Skin of body (tissue), 2 donors: ENCODE results near the gene HSPA12B. TPM values are rescaled to one million over a fixed set of nuclear protein-coding genes. Genes with fewer than 3 reads are reported as not detected.

Experiments used
- DNase-seq: peaks from one replicate; lab custom pipeline; 2025; lab: John Stamatoyannopoulos, UW
- total RNA-seq: library from RNA; depleted of rRNA; stranded (reverse); fragments of >200 nt; gene quantifications from one replicate; pipeline ENCODE4 v1.2.3, GENCODE V29; 2014

Gene HSPA12B
- total RNA-seq, 1 donor from 2014 or later = 14.0 TPM

DNA sequence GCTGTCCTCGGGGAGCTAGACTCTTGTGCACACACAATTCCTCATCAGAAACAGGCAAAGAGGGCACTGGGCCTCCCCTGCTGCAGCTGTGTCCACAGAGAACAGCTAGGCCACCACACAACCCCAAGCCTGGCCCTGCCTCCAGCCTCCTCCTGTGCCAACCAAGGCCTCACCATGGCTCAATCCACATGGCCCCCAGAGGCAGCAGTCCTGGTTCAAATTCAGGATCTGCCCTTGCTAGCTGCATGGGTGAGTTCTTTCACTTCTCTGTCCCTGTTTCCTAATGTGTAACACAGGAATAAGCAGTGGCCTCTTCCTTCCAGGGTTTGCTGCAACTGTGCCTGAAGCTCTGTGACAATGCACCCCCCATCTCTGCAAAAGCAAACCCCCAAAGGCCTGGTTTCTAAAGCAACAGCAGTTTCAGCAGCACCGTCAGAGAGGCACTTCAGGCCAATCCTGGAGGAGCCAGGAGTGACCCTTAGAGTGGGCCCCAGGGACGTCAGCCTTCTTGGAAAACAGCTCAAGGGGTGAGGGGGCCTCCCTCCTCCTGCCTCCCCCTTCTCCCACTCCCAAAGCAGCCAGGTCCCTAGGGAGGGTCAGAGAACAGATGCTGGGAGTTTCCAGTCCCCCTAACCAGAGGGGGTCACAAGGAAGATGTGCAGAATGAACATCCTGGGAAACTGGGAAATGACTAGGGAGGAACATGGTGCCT lies 32.8 kb downstream of the HSPA12B start:
- no peak for DNase-seq

GRCh38 chr20:3766422-3767109 lies 34.1 kb downstream of the HSPA12B start:
- no peak for DNase-seq

DNA sequence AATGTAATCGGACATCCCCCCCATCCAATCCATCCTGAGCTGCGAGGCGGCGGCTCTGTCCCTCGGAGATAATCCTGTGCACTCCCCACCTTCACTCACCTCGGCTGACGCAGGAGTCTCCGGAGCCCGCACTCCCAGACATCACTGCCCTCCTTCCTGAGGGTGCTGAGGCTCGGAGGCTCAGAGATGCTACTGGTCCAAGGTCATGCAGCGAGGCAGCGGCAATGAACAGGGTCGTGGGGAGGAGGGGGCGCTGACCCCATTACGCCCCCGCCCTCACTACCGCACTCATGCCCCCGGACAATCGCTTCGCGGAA lies 34.6 kb downstream of the HSPA12B start:
- DNase-seq = no peak

DNA sequence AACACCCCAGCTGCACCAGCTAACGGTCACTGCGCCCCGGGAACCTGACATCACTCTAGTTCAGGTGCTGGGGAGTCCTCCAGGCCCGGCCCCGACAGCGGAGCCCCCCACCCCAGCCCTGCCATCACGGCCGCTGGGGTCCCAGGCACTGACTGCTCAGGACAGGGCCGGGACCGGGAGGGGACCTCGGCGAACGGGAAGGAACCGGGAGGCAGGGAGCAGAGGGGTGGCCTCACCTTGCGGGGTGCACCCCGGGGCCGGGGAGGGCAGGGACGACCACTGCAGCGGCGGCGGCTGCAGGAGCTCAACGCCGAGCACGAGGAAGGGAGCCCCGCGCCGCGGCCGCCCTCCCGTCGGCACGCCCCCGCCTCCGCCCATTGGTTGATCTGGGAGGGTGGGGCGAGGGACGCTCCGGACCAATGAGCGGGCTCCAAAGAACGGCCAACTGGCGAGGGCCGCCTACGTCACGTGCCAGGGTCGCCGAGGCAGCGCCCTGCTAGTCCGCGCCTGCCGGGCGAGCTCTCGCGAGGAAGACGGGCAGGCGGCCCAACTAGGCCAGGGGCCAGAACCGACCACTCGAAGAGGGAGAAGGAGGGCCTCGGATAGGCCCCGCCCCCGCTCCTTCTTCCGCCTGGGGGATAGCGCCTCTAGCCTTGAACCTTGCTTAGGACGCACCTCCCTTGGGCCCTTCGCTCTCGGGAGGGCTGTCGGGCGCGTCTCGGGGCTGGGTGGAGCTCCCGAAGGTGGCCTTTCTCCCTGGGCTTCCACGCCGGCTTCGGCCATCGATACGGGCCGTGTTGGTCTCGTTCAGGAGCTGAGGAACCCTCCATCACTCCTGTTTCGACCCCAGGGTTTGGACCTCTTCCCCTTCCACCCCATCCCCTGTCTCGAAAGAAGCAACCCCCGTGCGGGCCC lies 35.2 kb downstream of the HSPA12B start, which contains the start of gene ADISSP:
Gene ADISSP, minus strand, starts transcription at position 327 of the 915 bp plus-strand sequence. CDS start 7,653 bp downstream, outside the sequence.
- peak; percentile 95 for DNase-seq

GRCh38 chr20:3768342-3769130 lies 36.1 kb downstream of the HSPA12B start:
- peak; percentile 66 for DNase-seq

GRCh38 chr20:3771552-3772058 lies 39.1 kb downstream of the HSPA12B start:
- DNase-seq = no peak

DNA sequence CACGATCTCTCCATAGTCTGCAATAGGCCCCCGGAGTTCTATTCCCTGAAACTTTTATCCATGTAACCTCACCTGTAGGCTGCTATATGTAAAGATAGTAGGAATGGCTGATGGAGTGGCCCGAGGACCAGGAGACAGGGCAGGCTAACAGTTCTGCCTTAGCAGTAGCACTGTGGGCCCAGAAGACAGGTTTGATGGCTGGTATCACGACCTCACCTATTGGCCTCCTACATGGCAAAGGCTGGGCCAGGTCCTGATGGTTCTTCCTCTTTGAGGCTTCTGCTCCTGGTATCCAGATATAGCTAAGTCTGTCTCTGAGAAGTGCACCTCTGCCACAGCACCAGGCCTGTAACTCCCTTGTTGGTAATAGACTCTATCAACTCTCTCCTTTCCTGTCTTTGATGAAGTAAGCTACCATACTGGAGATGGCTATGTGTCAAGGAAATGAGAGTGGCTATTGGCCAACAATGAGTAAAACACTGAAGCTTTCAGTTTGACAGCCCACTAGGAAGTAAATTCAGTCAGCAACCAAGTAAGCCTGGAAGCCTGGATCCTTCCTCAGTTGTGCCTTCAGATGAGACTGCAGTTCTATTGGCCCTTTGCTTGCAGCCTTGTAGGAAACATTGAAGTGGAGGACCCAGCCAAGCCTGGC lies 43.1 kb downstream of the HSPA12B start:
- no peak for DNase-seq

- no peak for DNase-seq
These were observed 44.9 kb downstream of the HSPA12B start for GRCh38 chr20:3777381-3777715.

DNA sequence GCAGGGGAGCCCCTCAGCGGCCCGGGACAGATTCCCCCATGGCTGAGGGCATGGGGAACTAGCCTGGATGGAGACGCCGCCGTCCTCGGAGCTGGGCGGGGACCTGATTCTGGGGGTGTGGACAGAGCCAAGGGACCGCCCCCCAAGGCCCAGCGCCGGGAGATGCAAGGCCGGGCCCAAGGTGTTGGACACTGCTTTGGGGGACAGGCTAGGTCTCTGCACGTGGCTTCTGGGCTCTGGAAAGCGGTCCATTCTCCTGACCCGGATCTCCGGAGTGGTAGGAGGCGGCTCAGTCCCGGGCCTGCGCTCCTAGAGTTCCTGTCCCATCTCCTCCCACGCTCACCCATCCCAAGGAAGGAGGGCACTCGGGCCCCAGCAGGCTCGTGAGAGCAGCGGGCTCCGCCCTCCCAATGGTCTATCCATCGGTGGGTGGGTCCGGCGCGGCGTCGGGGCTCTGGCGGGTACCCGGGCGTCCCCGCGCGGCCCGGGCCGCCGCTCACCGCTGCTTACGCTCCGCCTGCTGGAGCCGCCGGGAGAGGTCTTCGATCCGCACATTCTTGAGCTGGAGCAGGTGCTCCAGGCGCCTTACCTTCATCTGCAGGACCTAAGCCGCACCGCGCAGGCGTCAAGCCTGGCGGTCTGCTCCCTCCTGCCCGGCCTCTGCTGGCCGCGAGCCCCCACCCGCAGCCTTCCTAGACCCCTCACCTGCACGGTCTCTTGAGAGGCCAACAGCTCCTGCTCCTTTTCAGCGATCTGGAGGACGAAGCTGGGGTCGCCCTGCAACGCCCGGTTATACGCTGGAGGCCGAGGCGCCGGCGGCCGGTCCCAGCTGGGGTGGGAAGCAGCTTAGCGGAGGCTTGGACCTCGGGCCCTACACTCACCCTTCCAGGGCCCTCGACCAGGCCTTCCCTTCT lies 45.5 kb downstream of the HSPA12B start:
- no peak for DNase-seq

GRCh38 chr20:3778976-3779375 lies 46.5 kb downstream of the HSPA12B start:
- DNase-seq = no peak

GRCh38 chr20:3781153-3781910 lies 48.8 kb downstream of the HSPA12B start, which contains the start of gene SPEF1:
SPEF1 (minus strand) TSS chr20:3781448; CDS start chr20:3781287, 161 bp downstream.
- DNase-seq = peak; percentile 90

DNA sequence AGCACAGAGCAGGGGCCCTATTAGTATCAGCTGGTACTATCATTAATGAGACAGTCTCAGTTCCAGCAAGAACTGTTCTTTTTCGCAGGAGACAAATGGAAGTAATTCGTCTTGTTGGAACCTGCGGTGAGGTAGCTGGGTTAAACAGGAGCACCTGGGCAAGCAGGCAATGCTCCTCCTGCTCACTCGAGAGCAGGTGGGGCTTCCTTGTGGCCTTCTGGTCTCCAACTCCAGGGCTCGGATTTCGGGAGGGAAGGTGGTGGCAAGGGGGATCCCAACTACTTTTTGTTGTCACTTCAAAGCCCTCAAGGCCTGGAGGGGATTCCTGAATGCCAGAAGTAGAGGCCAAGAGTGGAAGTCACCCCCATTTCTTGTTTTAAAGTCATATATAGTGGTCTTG lies 50.1 kb downstream of the HSPA12B start:
- no peak for DNase-seq

DNA sequence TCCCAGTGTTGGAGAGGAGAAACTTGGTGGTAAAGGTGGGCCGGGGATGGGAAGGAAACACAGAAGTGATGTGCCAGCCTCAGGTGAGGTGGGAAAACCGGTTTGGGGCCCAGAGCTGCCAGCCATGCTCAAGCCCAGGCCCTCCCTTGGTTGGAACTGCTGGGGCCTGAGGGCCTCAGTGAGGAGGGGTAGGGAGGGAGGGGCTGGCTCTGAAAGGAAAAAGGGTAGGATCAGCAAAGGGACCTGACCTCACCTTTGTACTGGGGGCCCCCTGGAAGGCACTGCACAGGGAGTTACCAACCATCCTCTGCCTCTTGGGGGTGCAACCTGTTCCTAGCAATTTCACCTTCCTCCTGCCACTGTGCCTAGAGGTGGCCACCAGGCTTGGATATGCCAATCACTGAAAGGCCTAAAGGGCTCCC lies 50.6 kb downstream of the HSPA12B start:
- DNase-seq = no peak

GRCh38 chr20:3783511-3784195 lies 51.2 kb downstream of the HSPA12B start:
- DNase-seq = no peak

GRCh38 chr20:3784216-3784853 lies 51.9 kb downstream of the HSPA12B start:
- DNase-seq = no peak

GRCh38 chr20:3784863-3785239 lies 52.4 kb downstream of the HSPA12B start:
- DNase-seq = no peak
